Type B pancreatic cell (in vitro differentiated cells): ENCODE data around the gene CUX1. TPM values are rescaled to one million over a fixed set of nuclear protein-coding genes. Genes with fewer than 3 reads are reported as not detected.

ENCODE experiments used
- DNase-seq: peaks from one replicate; pipeline ENCODE4 v3.0.0; 2021; ENCODE audit warnings: mixed read lengths; ENCODE audit not compliant: unreplicated experiment; ENCODE audit errors: extremely low spot score
- H3K27ac Mint-ChIP-seq: 2 replicates; pipeline ENCODE4 v1.8.0; 2021; ENCODE audit warnings: mild to moderate bottlenecking, mixed read lengths
- H3K27me3 Mint-ChIP-seq: 2 replicates; pipeline ENCODE4 v1.8.0; 2021; ENCODE audit warnings: mixed read lengths
- H3K36me3 Mint-ChIP-seq: 2 replicates; pipeline ENCODE4 v1.8.0; 2021; ENCODE audit warnings: mixed read lengths
- H3K4me1 Mint-ChIP-seq: one replicate; pipeline ENCODE4 v1.8.0; 2021; ENCODE audit warnings: mixed read lengths; ENCODE audit not compliant: unreplicated experiment
- H3K4me3 Mint-ChIP-seq: 2 replicates; pipeline ENCODE4 v1.8.0; 2021; ENCODE audit warnings: mild to moderate bottlenecking, mixed read lengths
- H3K9me3 Mint-ChIP-seq: 2 replicates; pipeline ENCODE4 v1.8.0; 2021; ENCODE audit warnings: mixed read lengths
- total RNA-seq: library from RNA; stranded (reverse); gene quantifications from 2 replicates; pipeline ENCODE4 v1.2.1, GENCODE V29; 2021; ENCODE audit warnings: low replicate concordance
- TF ChIP-seq, protein P1 (sequence below): fragments of 200-600 bp; sonication (generic); conservative IDR thresholded peaks from 2 replicates; pipeline ENCODE4 v1.5.0; 2021; ENCODE audit warnings: antibody characterized with exemption, mild to moderate bottlenecking

CUX1 gene
- total RNA-seq, 1 donor from 2014 or later: 76.4 TPM

DNA sequence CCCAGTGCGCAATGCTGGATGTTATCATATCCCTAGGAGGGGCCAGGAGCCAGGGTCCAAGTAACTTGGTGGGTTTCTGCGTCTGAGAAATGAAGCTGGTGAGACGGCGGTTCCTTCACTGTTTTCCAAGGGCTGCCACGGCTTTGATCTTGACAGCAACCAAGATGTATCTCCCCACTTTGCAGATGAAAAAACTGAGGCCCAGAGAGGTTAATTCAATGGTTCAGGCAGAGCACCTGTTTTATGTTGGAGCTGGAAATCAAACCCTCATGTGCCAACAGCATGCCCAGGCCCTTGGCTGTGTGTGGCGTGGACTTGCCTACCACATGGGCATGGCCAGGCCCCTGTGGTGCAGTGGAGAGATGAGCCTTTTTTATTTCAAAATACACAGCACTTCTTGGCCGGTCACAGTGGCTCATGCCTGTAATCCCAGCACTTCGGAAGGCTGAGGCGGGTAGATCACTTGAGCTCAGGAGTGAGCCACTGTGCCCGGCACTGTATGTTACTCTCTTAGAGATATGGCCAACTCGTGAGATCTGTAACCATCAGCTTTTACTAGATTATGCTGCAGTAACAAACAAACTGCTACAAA is 244.0 kb downstream of the CUX1 start:
- peak overlapping the region; percentile 67 for H3K27ac Mint-ChIP-seq
- no peaks in the 10 kb centered on the region for H3K27me3 Mint-ChIP-seq

DNA sequence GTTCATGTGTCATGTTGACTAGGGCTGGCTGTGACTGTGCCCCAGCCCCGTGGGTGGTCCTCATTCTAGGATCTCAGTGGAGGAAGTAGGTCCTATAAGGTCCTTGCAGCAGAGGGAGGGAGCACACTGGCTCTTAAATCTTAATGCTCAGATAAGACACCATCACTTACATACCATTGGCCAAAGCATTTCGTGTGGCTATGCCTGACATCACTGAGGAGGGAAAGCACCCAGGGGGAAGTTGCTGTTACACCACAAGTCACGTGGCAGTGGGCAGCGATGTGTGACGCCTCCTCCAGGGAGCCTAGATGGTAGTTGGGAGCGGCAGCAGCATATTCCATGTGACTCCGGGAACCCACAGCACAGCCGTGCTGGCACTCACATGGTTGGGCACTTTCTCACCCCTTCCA is 244.6 kb downstream of the CUX1 start:
- Mint-ChIP-seq H3K27ac (peak overlapping the region; percentile 67), H3K4me3 (no peak overlapping the region), H3K36me3 (peaks cover 12% of the 10 kb centered on the region), H3K4me1 (peaks cover 19% of the 10 kb centered on the region), H3K27me3 (no peaks in the 10 kb centered on the region), H3K9me3 (peaks cover 8% of the 10 kb centered on the region)
- TF ChIP-seq, protein P1, sequence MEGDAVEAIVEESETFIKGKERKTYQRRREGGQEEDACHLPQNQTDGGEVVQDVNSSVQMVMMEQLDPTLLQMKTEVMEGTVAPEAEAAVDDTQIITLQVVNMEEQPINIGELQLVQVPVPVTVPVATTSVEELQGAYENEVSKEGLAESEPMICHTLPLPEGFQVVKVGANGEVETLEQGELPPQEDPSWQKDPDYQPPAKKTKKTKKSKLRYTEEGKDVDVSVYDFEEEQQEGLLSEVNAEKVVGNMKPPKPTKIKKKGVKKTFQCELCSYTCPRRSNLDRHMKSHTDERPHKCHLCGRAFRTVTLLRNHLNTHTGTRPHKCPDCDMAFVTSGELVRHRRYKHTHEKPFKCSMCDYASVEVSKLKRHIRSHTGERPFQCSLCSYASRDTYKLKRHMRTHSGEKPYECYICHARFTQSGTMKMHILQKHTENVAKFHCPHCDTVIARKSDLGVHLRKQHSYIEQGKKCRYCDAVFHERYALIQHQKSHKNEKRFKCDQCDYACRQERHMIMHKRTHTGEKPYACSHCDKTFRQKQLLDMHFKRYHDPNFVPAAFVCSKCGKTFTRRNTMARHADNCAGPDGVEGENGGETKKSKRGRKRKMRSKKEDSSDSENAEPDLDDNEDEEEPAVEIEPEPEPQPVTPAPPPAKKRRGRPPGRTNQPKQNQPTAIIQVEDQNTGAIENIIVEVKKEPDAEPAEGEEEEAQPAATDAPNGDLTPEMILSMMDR: no peak
- no peak for DNase-seq

More for the DNA sequence above, 244.0 kb downstream of the CUX1 start:
- Mint-ChIP-seq H3K4me1 (peaks cover 19% of the 10 kb centered on the region), H3K36me3 (peaks cover 12% of the 10 kb centered on the region), H3K4me3 (no peak overlapping the region), H3K9me3 (peaks cover 8% of the 10 kb centered on the region)
- TF ChIP-seq, protein P1: no peak
- no peak for DNase-seq

DNA sequence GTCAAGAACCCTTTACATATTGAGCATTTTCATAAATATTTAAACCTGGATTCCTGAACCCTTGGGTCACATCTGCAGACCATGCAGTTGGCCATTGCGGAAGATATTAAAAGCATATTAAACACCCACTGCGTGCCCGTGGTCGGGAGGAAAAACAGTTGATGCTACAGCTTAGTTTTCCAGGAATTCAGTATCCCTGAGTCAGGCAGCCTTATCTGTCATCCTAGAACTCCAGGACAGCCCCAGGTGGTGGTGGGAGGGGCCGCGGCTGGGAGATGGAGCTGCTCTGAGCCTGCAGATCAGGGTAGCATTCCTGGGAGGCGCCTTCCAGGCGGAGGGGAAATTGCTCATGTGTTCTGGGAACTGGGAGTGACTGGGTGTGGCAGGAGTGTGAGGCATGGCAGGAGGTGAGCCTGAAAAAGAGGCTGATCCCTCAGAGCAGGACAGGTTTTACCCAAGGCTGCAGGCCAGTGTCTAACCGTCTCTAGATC is 246.3 kb downstream of the CUX1 start:
- Mint-ChIP-seq H3K27me3 (no peaks in the 10 kb centered on the region), H3K9me3 (no peaks in the 10 kb centered on the region), H3K4me3 (peak overlapping the region; percentile 15), H3K4me1 (peaks cover 19% of the 10 kb centered on the region), H3K27ac (peak overlapping the region; percentile 76), H3K36me3 (peaks cover 8% of the 10 kb centered on the region)
- no peak for DNase-seq
- TF ChIP-seq, protein P1: no peak

DNA sequence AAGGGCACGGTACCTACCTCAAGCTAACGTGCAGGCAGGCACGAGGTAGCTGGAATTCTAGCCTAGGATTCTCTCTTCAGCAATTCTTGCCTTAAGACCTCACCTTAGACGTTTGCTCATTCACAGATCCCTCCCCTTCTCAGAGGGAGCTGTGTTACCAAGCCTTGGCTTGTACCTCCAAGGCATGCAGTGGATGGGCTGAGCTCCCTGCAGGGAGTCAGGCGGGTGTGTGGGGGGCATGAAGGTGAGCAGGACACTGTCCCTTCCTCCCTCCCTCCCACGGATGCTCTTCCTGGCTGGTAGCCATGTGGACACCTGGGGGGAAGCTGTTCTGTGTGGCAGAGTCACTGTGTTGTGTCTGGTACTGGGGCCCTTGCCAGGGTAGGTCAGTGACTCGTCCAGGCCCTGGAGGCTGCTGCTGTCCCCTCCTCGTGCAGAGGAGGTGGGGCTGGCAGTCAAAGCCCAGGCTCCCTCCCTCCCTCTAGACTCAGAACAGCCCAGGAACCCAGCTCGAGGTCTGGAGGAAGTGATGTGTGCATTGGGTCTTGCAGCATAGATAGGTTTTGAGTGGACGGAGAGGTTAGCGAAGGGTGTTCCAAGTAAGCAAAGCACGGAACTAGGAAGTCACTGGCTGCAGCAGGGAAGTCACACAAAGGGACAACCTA is 247.1 kb downstream of the CUX1 start:
- peaks cover 19% of the 10 kb centered on the region for H3K4me1 Mint-ChIP-seq
- DNase-seq: no peak
- H3K27me3 Mint-ChIP-seq: no peaks in the 10 kb centered on the region
- peak overlapping the region; percentile 76 for H3K27ac Mint-ChIP-seq
- peak overlapping the region; percentile 15 for H3K4me3 Mint-ChIP-seq
- TF ChIP-seq, protein P1: no peak
- H3K9me3 Mint-ChIP-seq: no peaks in the 10 kb centered on the region
- peaks cover 12% of the 10 kb centered on the region for H3K36me3 Mint-ChIP-seq

DNA sequence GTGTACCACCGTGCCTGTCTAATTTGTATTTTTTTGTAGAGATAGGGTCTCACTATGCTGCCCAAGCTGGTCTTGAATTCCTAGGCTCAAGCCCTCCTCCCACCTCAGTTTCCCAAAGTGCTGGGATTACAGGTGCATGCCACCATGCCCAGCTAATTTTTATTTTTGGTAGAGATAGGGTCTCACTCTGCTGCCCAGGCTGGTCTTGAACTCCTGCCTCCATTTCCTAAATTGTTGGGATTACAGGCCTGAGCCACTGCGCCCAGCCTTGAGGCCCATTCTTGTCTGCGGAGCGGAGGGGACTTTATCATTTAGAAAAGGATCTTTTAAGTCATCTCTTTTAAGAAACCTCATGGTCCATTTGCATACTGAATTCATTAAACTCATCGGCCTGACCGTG is 247.8 kb downstream of the CUX1 start:
- Mint-ChIP-seq H3K4me3 (no peak overlapping the region), H3K4me1 (peaks cover 19% of the 10 kb centered on the region), H3K9me3 (no peaks in the 10 kb centered on the region), H3K27me3 (no peaks in the 10 kb centered on the region), H3K27ac (no peak overlapping the region), H3K36me3 (peaks cover 18% of the 10 kb centered on the region)
- TF ChIP-seq, protein P1: no peak
- DNase-seq: no peak
